Measurements from ENCODE around the gene EFCAB6.

EFCAB6 gene

DNA sequence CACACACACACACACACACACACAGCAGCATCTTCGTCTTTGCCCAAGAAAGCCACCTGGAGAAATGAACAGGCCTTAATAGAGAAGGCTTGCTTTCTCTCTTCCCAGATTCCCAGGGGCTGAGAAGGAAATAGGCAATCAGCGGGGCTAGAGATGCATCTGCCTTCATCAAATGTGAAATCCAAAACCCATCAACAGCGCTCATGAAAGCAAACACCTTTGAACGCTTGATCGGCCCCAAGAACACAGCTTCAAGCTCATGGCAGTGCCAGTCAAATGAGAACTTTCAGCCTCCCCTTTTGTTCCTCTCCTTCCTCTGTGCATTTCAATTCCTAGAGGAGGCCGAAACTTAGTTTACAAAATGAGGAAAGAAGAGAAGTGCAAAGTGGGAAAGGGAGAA is 122.7 kb downstream of the EFCAB6 start:
- no peak for TF ChIP-seq ZFX (IDR thresholded peaks at IDR 0.05; ENCODE audit: borderline replicate concordance)
- TF ChIP-seq, protein P1, sequence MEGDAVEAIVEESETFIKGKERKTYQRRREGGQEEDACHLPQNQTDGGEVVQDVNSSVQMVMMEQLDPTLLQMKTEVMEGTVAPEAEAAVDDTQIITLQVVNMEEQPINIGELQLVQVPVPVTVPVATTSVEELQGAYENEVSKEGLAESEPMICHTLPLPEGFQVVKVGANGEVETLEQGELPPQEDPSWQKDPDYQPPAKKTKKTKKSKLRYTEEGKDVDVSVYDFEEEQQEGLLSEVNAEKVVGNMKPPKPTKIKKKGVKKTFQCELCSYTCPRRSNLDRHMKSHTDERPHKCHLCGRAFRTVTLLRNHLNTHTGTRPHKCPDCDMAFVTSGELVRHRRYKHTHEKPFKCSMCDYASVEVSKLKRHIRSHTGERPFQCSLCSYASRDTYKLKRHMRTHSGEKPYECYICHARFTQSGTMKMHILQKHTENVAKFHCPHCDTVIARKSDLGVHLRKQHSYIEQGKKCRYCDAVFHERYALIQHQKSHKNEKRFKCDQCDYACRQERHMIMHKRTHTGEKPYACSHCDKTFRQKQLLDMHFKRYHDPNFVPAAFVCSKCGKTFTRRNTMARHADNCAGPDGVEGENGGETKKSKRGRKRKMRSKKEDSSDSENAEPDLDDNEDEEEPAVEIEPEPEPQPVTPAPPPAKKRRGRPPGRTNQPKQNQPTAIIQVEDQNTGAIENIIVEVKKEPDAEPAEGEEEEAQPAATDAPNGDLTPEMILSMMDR (IDR thresholded peaks at IDR 0.05): no peak
- H3K27ac ChIP-seq: no peak overlapping the region

DNA sequence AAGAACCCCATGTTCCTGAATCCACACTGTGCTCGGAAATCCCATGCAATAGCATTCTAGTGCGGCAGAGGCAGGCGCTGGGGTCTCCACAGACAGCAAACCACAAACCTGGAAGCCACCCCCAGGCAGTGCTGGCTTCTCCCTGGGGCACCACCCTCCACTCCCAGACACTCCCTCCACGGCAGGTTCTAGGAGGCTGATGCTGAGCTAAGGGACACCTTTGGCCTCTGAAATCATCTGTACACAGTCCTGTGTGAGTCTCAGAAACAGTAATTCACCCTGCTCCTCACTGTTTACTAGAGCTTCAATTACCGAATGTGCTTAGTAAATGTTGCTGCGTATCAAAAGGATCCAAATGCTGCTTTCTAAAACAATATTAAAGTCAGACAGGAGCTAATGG is 129.3 kb downstream of the EFCAB6 start:
- no peak for TF ChIP-seq ZFX (IDR thresholded peaks at IDR 0.05; ENCODE audit: borderline replicate concordance)
- TF ChIP-seq, protein P1 (IDR thresholded peaks at IDR 0.05): no peak
- H3K27ac ChIP-seq: no peak overlapping the region

DNA sequence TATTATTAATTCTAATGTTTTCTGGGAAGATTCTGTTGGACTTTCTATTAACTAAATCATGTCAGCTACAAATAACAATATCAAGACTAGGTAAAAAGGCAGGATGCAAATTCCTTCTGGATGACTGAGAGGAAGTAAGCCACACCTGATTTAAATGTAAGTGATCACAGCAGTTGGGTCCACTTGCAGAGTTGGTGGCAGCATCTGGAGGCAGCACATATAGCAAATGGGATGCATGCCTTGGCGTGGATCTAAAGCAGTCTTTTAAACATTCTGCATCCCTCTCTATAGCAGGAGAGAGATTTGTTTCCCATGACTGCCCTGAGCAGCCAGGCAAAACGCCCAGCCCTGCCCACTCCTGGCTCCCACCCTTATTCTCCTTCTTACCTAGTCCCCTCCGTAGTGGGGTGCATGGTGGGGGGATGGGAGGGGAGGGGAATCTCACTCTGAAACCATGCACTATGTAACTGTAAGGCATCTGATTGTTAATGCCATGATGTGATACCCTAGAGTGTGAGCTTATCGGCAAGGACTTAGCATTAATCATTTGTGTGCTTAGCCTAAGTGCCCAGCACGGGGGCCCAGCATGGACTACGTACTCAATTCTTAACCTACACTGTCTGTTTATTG is 130.3 kb downstream of the EFCAB6 start:
- H3K27ac ChIP-seq: no peak overlapping the region
- TF ChIP-seq, protein P1 (IDR thresholded peaks at IDR 0.05): no peak
- TF ChIP-seq ZFX (IDR thresholded peaks at IDR 0.05; ENCODE audit: borderline replicate concordance): no peak

DNA sequence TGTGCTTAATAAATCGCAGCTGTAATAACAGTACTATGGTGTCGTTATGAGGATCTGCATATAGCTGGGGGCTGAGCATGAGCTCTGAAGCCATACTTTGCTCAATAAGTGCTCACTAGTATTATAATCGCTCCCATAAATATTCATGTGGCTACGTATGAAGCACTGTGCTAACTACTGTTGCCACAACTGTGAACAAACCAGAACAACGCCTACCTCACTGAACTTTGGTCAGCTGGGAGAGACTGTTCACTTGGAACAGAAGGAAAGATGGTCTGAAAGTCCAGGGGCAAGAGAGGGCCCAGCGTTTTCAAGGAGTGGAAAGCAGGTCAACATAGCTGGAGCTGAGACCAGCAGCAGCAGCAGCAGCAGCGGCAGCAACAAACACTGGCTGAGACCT is 141.6 kb downstream of the EFCAB6 start:
- no peak overlapping the region for H3K27ac ChIP-seq
- TF ChIP-seq ZFX (IDR thresholded peaks at IDR 0.05; ENCODE audit: borderline replicate concordance): no peak
- TF ChIP-seq, protein P1 (IDR thresholded peaks at IDR 0.05): no peak

DNA sequence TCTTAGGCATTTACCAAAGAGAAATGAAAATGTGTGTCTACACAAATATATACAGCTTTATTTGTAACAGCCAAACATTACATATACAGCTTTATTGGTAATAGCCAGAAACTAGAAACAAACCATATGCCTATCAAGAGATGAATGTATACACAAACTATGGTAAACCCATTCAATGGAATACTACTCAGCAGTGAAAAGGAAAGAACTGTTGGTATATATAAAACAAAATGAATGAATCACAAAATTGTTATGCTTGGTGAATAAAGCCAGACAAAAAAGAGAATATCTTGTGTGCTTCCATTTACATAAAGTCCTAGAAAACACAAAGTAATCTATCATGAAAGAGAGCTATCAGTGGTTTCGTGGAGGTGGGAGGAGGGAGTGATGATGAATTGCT is 142.9 kb downstream of the EFCAB6 start:
- TF ChIP-seq, protein P1 (IDR thresholded peaks at IDR 0.05): no peak
- no peak for TF ChIP-seq ZFX (IDR thresholded peaks at IDR 0.05; ENCODE audit: borderline replicate concordance)
- no peak overlapping the region for H3K27ac ChIP-seq

DNA sequence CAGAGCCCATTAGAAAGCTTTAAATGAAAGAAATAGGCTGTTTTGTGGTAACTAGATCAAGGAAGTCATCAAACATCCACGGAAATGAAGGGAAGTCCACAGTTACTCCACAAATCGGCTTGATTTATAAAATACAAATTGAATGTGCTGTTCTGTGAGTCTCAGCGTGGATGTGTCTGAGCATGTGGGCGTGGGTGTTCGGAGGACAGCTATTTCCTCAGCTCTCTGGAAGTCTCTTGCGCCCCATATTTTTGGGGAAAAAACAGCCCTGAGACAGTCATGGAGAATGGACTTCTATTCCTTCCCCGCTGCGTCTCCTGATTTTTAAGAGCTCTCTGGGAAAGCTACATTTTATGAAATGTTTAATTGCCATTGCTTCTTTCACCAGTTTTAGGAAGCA is 144.4 kb downstream of the EFCAB6 start:
- TF ChIP-seq, protein P1 (IDR thresholded peaks at IDR 0.05): no peak
- TF ChIP-seq ZFX (IDR thresholded peaks at IDR 0.05; ENCODE audit: borderline replicate concordance): no peak

DNA sequence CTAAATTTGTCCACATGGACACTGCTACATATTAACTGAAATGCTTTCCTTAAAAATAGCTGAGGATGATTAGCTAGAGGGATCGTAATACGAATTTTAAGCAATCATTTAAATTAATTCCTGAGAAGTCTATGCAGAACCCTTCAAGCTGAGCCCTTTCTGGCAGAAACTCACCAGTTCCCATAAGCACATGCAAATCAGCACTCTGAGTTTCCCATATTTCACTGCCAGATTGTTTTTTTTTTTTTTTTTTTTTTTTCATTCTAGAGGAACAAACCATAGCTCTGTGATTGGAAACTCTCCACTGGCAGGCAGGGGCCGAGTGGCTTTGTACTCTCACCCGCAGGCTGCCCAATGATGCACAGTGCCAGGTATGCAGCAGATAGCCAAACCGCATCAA is 145.6 kb downstream of the EFCAB6 start:
- TF ChIP-seq ZFX (IDR thresholded peaks at IDR 0.05; ENCODE audit: borderline replicate concordance): no peak
- TF ChIP-seq, protein P1 (IDR thresholded peaks at IDR 0.05): no peak

More for the DNA sequence above, 144.4 kb downstream of the EFCAB6 start:
- no peak overlapping the region for H3K27ac ChIP-seq

More for the DNA sequence above, 145.6 kb downstream of the EFCAB6 start:
- no peak overlapping the region for H3K27ac ChIP-seq
